WI38 (cell line): ENCODE data around the gene TMEM147.

Source experiments
- H3K4me3 ChIP-seq: 2 replicates; pipeline ENCODE4 v1.5.1; 2011; ENCODE audit warnings: low read depth, mild to moderate bottlenecking, control low read depth, low read length
- TF ChIP-seq, protein P1 (sequence below): IDR thresholded peaks from 2 replicates; pipeline ENCODE4 v1.5.1; 2012; ENCODE audit warnings: low read depth, mild to moderate bottlenecking, control low read depth, low read length

TMEM147 gene

DNA sequence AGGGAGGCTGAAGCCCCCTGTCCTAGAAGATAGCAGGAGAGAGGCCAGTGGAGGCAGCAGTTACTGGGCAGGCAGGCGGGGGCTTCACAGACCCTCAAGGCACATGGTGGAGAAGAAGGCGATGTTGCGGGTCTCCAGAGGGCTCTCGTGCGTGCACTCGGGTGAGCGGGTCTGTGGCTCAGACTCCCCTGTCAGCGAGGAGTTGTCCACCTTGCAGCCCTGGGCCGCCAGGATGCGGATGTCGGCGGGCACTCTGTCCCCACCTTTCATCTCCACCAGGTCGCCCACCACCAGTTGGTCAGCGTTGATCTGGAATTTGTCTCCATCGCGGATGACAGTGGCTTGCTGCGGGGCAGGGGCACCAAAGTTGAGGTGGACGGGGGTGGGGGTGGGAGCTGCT is 14.8 kb downstream of the TMEM147 start:
- H3K4me3 ChIP-seq = no peak overlapping the region
- TF ChIP-seq, protein P1, sequence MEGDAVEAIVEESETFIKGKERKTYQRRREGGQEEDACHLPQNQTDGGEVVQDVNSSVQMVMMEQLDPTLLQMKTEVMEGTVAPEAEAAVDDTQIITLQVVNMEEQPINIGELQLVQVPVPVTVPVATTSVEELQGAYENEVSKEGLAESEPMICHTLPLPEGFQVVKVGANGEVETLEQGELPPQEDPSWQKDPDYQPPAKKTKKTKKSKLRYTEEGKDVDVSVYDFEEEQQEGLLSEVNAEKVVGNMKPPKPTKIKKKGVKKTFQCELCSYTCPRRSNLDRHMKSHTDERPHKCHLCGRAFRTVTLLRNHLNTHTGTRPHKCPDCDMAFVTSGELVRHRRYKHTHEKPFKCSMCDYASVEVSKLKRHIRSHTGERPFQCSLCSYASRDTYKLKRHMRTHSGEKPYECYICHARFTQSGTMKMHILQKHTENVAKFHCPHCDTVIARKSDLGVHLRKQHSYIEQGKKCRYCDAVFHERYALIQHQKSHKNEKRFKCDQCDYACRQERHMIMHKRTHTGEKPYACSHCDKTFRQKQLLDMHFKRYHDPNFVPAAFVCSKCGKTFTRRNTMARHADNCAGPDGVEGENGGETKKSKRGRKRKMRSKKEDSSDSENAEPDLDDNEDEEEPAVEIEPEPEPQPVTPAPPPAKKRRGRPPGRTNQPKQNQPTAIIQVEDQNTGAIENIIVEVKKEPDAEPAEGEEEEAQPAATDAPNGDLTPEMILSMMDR = no peak

DNA sequence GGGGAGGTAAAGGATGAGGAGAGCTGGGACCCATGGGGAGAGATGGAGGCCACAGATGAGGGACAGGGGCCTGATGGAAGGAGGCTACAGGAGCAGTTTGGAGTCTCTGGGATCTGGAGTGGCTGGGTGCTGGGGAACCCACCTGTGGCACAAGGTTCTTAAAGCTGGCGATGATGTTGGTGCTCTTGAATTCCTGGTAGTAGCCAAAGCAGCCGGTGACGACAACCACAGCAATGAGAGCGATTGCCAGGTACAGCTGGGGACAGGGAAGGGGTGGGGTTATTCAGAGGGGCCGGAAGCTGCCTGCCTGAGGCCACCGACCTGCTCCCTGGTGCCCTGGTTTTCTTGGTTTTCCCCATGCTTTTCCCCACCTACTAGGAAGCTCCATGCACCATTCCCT is 15.3 kb downstream of the TMEM147 start:
- TF ChIP-seq, protein P1 = no peak
- no peak overlapping the region for H3K4me3 ChIP-seq

DNA sequence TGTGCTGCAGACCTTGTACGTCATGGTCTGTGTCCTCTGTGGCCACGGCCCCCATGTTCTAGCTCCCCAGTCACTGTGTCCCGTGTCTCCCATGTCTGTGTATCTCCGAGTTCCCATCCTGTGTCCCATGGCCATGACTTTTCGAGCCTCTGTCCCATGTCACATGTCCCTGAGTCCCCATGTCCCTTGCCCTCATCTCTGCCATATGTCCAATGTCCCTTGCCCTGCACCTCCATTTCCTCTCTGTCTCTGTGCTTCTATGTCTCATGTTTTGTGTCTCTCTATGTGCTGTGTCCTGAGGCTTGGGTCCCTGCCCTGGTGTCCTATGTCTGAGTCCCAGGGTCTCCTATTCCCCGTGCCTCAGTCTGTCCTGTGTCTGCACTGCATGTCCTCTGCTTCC is 16.0 kb downstream of the TMEM147 start:
- TF ChIP-seq, protein P1 = no peak

DNA sequence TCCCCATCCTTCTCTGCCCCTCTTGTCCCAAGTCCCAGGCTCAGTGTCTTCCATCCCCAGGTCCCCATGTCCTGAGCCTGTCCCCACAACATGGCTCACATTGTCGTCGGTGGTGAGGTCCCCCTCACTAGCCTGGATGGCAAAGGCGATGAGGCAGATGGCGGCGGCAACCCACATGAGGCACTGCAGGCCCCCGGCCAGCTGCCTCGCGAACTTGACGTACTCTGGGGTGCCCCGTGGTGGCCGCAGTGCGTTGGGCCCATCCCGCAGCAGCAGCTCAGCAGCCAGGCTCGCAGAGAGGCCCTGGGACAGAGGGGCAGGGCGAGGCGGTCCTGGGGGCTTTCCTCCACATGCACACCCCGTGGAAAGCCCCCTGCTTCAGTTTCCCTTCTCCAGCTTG is 16.9 kb downstream of the TMEM147 start:
- H3K4me3 ChIP-seq = no peak overlapping the region
- TF ChIP-seq, protein P1 = no peak

More for the DNA sequence above, 16.0 kb downstream of the TMEM147 start:
- no peak overlapping the region for H3K4me3 ChIP-seq

DNA sequence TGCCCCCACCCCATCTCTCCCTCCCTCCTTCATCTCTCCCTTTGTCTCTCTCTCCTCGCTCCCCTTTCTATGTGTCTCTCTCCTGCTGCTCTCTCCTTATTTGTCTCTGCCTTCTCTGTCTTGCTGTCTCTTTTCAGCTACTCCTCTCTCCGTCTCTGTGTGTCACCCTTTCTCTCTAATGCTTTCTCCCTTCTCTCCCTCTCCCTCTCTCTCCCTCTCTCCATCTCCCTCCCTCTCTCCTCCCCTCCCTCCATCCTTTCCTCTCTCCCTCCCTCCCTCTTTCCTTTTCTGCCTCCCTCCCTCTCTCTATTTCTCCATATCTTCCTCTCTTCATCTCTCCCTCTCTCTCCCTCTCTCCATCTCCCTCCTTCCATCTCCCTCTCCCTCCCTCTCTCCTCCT is 17.4 kb downstream of the TMEM147 start:
- TF ChIP-seq, protein P1 = no peak
- no peak overlapping the region for H3K4me3 ChIP-seq

DNA sequence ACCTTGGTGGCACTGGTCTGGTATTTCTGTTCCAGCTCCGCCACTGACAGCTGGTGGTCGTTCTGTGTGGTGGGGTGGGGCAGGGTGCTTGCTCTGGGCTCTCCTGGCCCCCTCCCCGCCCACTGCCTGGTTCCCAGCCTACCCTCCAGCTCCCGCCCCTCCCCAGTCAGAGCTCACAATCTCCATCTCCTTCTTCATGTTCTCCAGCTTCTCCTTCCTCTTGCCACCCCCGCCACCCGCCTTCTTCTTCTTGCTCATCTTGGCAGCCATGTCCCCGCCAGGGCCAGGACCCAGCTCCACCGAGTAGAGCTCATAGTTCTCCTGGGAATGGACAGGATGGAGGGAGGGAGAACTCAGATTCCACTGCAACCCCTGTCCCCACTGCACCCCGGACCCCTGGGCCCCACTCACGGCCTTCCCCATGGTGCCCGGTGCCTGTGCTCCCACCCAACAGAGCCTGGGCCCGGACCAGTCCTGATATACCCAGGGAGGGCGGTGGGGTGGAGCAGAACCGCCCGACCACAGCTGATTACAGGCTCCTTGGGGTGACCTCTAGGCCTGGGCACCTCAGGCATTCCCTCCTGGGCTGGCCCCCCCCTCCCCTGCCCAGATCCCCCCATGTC is 17.9 kb downstream of the TMEM147 start, which contains the start of gene ATP4A:
TSS of gene ATP4A (minus strand) at position 452 of the 623 bp plus-strand sequence. CDS start at position 423, 29 bp downstream.
- TF ChIP-seq, protein P1 = no peak
- no peak within 1 kb of the TSS for H3K4me3 ChIP-seq

DNA sequence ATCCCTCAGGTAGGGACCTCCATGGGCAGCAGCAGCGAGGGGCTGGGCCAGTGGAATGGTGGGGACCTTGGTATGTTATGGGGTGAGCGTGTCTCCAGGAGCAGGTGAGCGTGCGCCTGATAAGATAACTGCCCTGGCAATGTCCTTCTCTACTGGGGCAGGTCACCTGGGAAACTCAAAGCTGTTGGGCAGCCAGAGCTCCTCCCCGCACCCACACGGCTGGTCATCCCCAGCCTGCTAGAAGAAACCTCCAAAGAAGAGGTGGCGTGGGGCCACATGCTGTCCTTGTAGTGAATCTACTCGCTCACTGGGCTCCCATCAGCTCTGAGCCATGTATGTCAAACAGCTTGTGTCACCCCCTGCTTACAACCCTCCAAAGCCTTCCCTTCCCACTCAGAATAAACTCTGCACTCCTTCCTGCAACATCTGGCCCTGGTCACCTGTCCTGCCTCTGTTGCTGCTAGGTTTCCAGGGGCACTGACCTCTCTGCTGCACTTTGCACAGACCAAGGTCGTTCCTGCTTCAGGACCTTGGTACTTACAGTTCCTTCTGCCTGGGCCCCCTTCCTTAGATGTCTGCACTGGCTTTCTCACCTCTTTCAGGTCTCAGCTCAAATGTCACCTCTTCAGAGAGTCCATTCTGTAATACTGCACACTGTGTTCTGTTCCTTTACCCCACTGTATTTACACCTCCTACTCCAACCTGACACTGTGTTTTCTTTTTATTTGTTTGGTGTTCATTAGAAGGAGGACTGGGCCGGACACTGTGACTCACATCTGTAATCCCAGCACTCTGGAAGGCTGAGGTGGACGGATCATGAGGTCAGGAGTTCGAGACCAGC is 19.8 kb downstream of the TMEM147 start:
- no peak overlapping the region for H3K4me3 ChIP-seq
- TF ChIP-seq, protein P1 = no peak
